Left ventricle myocardium inferior (tissue), 1 donor: Measurements from ENCODE around the gene CRTC3. TPM values are rescaled to one million over a fixed set of nuclear protein-coding genes. Genes with fewer than 3 reads are reported as not detected.
A peak's percentile ranks its signal among the peaks of the same experiment; 100 is the strongest.

ENCODE experiments used
- DNase-seq: peaks from one replicate; pipeline ENCODE4 v3.0.0-alpha.2; 2020
- H3K27ac ChIP-seq: fragments of 200-600 bp; replicated peaks from 2 replicates; pipeline ENCODE4 v1.8.0; 2021
- H3K27me3 ChIP-seq: fragments of 200-600 bp; 2 replicates; pipeline ENCODE4 v1.8.0; 2021; ENCODE audit warnings: low read depth
- H3K36me3 ChIP-seq: fragments of 200-600 bp; 2 replicates; pipeline ENCODE4 v1.8.0; 2021
- H3K4me1 ChIP-seq: fragments of 200-600 bp; 2 replicates; pipeline ENCODE4 v1.8.0; 2021
- H3K4me3 ChIP-seq: fragments of 200-600 bp; 2 replicates; pipeline ENCODE4 v1.8.0; 2021; ENCODE audit warnings: mild to moderate bottlenecking, moderate library complexity
- H3K9me3 ChIP-seq: fragments of 200-600 bp; replicated peaks from 2 replicates; pipeline ENCODE4 v1.8.0; 2021
- intact Hi-C: fragments of 100-400 bp; cut with micrococcal nuclease; formaldehyde crosslinking; loops from one replicate; pipeline ENCODE4 v1.11.0; 2022
- total RNA-seq: library from RNA; stranded (reverse); fragmentation: NEBNext Ultra II Directional; extraction: Animal tissue kit (Norgen Biotek cat#: 25700); gene quantifications from one replicate; pipeline ENCODE4 v1.2.1, GENCODE V29; 2021
- TF ChIP-seq, protein P1 (sequence below): fragments of 200-600 bp; IDR thresholded peaks from 2 replicates; pipeline ENCODE4 v1.8.0; 2021; ENCODE audit warnings: antibody characterized with exemption, mild to moderate bottlenecking, borderline replicate concordance
- donor health status: DM: no; HTN: yes; CAD: no; lungs with severe emphysema.

The CRTC3 gene
- total RNA-seq, 1 donor from 2014 or later: 24.1 TPM

DNA sequence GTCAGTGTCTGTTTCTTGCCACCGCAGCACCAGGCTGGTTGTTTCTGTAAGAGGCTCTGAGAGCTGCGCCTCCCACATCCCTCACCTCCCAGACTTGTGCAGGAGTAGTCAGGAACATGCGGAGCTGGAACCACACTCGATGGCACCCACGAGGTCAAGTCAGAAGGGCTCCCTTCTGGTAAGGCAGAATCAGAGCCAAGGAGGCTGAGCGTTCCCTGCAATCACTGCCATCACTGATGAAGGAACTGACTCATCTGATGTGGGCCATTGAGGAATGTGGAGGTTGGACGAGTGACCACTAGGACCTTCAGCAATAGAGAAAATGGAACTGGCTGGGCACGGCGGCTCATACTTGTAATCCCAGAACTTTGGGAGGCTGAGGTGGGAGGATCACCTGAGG, 151.8 kb downstream of the CRTC3 start:
- intact Hi-C loops: no loop called here
- H3K27ac ChIP-seq: peak overlapping the region; percentile 51

DNA sequence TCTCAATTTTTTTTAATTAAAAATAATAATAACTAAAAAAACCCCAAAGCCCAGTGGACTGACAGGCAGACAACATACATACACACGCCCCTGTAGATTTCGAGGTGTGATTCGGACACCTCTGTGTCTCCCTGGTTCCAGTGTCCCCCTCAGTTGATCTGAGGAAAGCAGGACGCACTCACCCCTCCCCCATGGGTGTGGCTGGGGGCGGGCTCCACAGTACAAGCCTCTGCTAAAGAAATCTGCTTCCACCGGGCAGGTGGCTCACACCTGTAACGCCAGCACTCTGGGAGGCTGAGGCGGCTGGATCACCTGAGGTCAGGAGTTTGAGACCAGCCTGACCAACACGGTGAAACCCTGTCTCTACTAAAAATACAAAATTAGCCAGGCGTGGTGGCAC, 153.6 kb downstream of the CRTC3 start:
- no peak overlapping the region for H3K27ac ChIP-seq
- no peaks in the 10 kb centered on the region for H3K36me3 ChIP-seq
- no peaks in the 10 kb centered on the region for H3K9me3 ChIP-seq
- peaks cover 7% of the 10 kb centered on the region for H3K4me1 ChIP-seq
- intact Hi-C loops: no loop called here
- H3K4me3 ChIP-seq: no peak overlapping the region
- no peak for DNase-seq
- no peaks in the 10 kb centered on the region for H3K27me3 ChIP-seq
- TF ChIP-seq, protein P1, sequence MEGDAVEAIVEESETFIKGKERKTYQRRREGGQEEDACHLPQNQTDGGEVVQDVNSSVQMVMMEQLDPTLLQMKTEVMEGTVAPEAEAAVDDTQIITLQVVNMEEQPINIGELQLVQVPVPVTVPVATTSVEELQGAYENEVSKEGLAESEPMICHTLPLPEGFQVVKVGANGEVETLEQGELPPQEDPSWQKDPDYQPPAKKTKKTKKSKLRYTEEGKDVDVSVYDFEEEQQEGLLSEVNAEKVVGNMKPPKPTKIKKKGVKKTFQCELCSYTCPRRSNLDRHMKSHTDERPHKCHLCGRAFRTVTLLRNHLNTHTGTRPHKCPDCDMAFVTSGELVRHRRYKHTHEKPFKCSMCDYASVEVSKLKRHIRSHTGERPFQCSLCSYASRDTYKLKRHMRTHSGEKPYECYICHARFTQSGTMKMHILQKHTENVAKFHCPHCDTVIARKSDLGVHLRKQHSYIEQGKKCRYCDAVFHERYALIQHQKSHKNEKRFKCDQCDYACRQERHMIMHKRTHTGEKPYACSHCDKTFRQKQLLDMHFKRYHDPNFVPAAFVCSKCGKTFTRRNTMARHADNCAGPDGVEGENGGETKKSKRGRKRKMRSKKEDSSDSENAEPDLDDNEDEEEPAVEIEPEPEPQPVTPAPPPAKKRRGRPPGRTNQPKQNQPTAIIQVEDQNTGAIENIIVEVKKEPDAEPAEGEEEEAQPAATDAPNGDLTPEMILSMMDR: no peak

More for the DNA sequence above, 151.8 kb downstream of the CRTC3 start:
- DNase-seq: no peak
- TF ChIP-seq, protein P1: no peak
- H3K9me3 ChIP-seq: no peaks in the 10 kb centered on the region
- H3K36me3 ChIP-seq: no peaks in the 10 kb centered on the region
- peaks cover 7% of the 10 kb centered on the region for H3K4me1 ChIP-seq
- no peak overlapping the region for H3K4me3 ChIP-seq
- H3K27me3 ChIP-seq: no peaks in the 10 kb centered on the region

DNA sequence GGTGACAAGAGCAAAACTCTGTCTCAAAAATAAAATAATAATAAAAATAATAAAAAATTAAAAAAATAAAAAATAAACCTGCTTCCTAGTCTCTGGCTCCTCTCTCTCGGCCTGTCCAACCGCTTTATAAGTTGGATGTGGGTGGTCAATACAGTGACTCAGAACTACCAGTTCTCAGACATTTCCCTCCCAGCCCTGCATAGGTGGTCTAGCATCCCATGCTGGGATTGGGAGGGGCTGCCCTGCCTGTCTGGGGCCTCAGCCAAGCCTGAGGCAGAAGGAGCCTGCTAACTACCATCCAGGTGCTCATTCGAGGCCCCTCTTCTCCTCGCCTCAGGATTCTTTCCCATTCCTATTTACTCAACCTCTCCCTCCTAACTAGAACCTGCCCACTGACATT, 154.2 kb downstream of the CRTC3 start:
- Histone ChIP-seq H3K27ac (no peak overlapping the region), H3K9me3 (peaks cover under 1% of the 10 kb centered on the region), H3K27me3 (no peaks in the 10 kb centered on the region), H3K4me3 (no peak overlapping the region), H3K36me3 (no peaks in the 10 kb centered on the region), H3K4me1 (peaks cover 7% of the 10 kb centered on the region)
- TF ChIP-seq, protein P1: no peak
- no peak for DNase-seq
- intact Hi-C loops: no loop called here

DNA sequence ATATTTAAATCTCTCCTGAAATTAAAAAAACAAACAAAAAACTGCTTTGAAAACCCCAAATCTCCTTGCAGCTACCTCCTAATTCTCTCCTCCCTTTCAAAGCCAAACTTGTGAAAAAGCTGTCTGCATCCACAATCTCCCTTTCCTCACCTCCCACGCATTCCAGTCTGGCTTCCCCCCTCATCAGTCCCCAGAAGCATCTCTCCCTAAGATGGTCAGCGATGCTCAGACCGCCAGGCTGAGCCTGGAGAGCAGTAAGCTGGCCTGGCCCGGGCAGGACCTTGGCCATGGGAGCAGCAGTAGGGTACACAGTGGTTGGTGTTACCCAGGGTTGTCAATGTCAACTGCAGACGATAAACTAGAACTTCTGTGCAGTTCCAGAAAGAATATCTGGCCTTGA, 154.6 kb downstream of the CRTC3 start:
- intact Hi-C loops: no loop called here
- TF ChIP-seq, protein P1: no peak

DNA sequence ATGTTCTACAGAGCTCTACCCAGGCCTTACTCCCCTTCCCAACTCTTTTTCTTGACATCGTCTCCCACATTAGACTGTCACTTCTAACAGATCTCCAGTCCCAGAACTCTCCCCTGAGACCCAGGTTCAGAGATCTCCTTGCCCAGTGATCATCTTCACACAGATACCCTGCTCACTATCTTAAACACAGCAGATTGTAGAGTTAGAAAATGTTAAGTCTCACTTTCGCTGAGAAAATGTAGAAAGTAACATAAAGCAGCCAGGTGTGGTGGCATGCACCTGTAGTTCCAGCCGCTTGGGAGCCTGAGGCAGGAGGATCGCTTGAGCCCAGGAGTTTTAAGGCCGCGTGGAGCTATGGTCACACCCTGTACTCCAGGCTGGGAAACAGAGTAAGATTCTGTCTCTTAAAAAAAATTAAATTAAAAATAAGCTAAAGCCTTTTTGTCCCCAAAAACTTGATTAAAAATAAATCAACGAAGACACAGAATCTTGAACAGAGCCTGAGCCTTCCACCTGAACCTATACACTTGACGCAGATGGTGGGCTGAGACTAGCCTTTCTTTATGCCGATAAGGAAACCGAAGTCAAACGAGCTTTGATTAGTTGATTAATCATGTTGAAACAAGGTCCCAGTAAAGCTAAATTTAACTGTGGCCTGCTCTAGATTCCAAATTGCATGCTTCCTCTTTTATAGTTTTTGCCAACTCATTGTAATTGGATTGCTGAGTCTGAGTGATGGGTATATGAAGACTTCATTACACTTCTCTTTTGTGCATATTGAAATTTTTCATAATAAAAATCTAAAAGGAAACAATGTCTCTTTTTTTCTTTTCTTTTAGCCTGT, 156.1 kb downstream of the CRTC3 start:
- Histone ChIP-seq H3K36me3 (no peaks in the 10 kb centered on the region), H3K4me3 (no peak overlapping the region), H3K27me3 (no peaks in the 10 kb centered on the region), H3K4me1 (peaks cover 3% of the 10 kb centered on the region), H3K27ac (no peak overlapping the region), H3K9me3 (peaks cover 12% of the 10 kb centered on the region)
- no peak for DNase-seq
- intact Hi-C loops: no loop called here
- TF ChIP-seq, protein P1: no peak

More for the DNA sequence above, 154.6 kb downstream of the CRTC3 start:
- Histone ChIP-seq H3K27ac (no peak overlapping the region), H3K27me3 (no peaks in the 10 kb centered on the region), H3K4me3 (no peak overlapping the region), H3K9me3 (peaks cover 5% of the 10 kb centered on the region), H3K36me3 (no peaks in the 10 kb centered on the region), H3K4me1 (peaks cover 7% of the 10 kb centered on the region)
- DNase-seq: no peak
